BE2C (cell line): Measurements from ENCODE around the gene CBLL1.

Experiments
- DNase-seq: peaks from one replicate; pipeline ENCODE4 v3.0.0-alpha.2; 2020
- H3K27me3 ChIP-seq: fragments of 250-450 bp; sonication (Bioruptor Pico); 2 replicates; pipeline ENCODE4 v1.5.1; 2020; ENCODE audit warnings: mild to moderate bottlenecking
- H3K36me3 ChIP-seq: fragments of 250-450 bp; sonication (Bioruptor Pico); 2 replicates; pipeline ENCODE4 v1.5.1; 2020; ENCODE audit warnings: mild to moderate bottlenecking
- H3K4me1 ChIP-seq: fragments of 250-450 bp; sonication (Bioruptor Pico); 2 replicates; pipeline ENCODE4 v1.5.1; 2020
- H3K4me3 ChIP-seq: 2 replicates; pipeline ENCODE4 v1.5.1; 2011; ENCODE audit warnings: low read depth, low read length
- H3K9me3 ChIP-seq: fragments of 250-450 bp; sonication (Bioruptor Pico); 2 replicates; pipeline ENCODE4 v1.5.1; 2020
- TF ChIP-seq, protein P1 (sequence below): IDR thresholded peaks from 2 replicates; pipeline ENCODE4 v1.5.1; 2012; ENCODE audit warnings: mild to moderate bottlenecking, low read depth, low read length

The CBLL1 gene

DNA sequence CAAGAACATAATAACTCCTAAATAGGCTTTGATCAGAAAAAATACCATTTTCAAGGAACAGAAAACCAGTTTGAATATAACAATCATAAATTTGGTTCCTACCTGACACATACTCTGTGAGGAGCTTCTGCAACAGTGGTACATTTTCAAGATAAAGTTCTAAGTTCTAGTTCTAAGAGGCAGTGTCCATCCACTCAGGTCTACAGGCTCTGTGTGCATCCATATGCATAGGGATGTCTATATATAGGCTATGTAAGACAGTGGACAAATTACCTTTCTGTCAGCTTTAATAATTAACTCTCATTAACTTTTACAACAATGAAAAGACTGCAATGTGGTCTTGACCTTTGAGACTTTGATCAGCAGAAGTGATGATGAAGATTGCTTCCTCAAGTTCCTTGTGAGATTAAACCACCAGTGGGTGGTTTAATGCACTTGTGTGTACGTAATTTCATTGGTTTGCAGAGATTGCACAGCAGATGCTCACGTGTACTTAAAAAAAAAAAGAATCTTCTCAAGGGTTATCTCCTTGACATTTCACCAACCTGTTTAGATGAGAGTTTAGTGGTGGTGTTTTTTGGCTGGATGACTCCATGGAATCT is 59.2 kb downstream of the CBLL1 start, which contains the start of gene SLC26A3:
SLC26A3 (minus strand) TSS at position 215 of the 602 bp plus-strand sequence. CDS start 8,714 bp downstream, outside the sequence.
- no peak for DNase-seq
- no peak within 1 kb of the TSS for H3K4me3 ChIP-seq
- TF ChIP-seq, protein P1, sequence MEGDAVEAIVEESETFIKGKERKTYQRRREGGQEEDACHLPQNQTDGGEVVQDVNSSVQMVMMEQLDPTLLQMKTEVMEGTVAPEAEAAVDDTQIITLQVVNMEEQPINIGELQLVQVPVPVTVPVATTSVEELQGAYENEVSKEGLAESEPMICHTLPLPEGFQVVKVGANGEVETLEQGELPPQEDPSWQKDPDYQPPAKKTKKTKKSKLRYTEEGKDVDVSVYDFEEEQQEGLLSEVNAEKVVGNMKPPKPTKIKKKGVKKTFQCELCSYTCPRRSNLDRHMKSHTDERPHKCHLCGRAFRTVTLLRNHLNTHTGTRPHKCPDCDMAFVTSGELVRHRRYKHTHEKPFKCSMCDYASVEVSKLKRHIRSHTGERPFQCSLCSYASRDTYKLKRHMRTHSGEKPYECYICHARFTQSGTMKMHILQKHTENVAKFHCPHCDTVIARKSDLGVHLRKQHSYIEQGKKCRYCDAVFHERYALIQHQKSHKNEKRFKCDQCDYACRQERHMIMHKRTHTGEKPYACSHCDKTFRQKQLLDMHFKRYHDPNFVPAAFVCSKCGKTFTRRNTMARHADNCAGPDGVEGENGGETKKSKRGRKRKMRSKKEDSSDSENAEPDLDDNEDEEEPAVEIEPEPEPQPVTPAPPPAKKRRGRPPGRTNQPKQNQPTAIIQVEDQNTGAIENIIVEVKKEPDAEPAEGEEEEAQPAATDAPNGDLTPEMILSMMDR, result no peak
- H3K9me3 ChIP-seq, result no peaks in the 10 kb centered on the region
- no peaks in the 10 kb centered on the region for H3K36me3 ChIP-seq
- H3K4me1 ChIP-seq, result no peaks in the 10 kb centered on the region
- H3K27me3 ChIP-seq, result peaks cover 7% of the 10 kb centered on the region; the same call in 1 of the 2 replicates

DNA sequence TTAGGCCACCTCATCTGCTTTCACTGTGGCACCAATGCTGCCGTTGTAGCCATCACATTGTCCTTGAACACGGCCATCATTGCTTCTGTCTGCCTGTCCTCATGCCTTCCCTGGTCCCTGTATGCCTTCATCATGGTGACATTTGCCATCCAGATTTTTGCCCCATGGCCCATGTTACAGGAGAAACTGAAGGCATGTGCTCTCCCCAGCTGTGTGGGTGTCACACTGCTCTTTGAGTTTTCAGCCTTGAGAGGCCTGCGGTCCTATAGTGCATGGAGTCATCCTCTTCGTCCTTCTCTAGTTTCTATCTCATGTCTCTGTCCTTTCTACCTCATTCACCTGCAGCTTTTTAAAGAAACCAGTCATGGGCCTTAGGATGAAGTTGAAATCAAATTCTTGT is 65.2 kb downstream of the CBLL1 start:
- Histone ChIP-seq H3K9me3 (no peaks in the 10 kb centered on the region), H3K4me3 (no peak overlapping the region)
- TF ChIP-seq, protein P1, result no peak

DNA sequence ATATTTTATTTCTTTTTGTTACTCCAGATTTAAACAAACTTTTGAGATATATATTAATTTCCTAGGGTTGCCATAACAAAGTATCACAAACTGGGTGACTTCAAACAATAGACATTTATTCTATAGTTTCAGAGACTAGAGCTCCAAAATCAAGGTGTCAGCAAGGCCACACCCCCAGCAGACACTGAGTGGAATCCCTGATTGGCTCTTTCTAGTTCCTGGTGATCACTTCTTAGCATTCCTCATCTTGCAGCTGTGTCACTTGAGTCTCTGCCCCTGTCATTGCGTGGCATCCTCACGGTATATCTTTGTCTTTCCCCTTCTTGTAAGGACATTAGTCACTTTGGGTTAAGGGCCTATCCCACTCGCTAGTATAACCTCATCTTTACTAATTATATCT is 66.7 kb downstream of the CBLL1 start:
- Histone ChIP-seq H3K9me3 (no peaks in the 10 kb centered on the region), H3K4me1 (no peaks in the 10 kb centered on the region), H3K4me3 (no peak overlapping the region), H3K36me3 (no peaks in the 10 kb centered on the region), H3K27me3 (no peaks in the 10 kb centered on the region)
- TF ChIP-seq, protein P1, result no peak
- DNase-seq, result no peak

More for the DNA sequence above, 65.2 kb downstream of the CBLL1 start:
- Histone ChIP-seq H3K36me3 (no peaks in the 10 kb centered on the region), H3K4me1 (no peaks in the 10 kb centered on the region), H3K27me3 (no peaks in the 10 kb centered on the region)
- DNase-seq, result no peak
